ENCODE measurements around the gene UBA1. TPM values are rescaled to one million over a fixed set of nuclear protein-coding genes. Genes with fewer than 3 reads are reported as not detected.
"Not testable (repeated sequence)": the region's sequence is repeated elsewhere in the genome, so short reads cannot be mapped to it uniquely, and the experiment has no call there.

UBA1 gene
- total RNA-seq, 4 donors from 2014 or later = 126 to 238 (median 153) TPM

DNA sequence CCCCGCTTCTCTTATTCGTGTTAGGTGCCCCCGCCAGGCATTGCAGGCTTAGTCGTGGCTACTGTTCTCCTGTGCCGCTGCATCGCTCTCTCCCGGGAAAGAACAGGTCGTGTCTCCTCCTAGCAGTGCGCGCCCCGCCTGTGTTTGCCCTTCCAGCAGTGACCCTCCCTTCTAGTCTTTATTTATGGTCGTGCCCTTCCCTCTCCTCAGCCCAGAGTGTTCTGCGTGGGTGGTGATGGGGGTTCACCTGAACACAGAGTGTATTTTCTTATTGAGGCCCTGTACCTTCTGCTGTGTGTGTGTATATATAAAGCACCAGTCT, 54.3 kb downstream of the UBA1 start:
- Histone ChIP-seq H3K27ac (no peak overlapping the region), H3K4me1 (no peaks in the 10 kb centered on the region), H3K36me3 (peaks cover 0 to 43% (median 6%) of the 10 kb centered on the region in 3 donors), H3K27me3 (no peaks in the 10 kb centered on the region), H3K9me3 (no peaks in the 10 kb centered on the region), H3K4me3 (no peak overlapping the region)
- no peak for TF ChIP-seq POLR2A (IDR thresholded peaks at IDR 0.05)
- TF ChIP-seq, protein P1, sequence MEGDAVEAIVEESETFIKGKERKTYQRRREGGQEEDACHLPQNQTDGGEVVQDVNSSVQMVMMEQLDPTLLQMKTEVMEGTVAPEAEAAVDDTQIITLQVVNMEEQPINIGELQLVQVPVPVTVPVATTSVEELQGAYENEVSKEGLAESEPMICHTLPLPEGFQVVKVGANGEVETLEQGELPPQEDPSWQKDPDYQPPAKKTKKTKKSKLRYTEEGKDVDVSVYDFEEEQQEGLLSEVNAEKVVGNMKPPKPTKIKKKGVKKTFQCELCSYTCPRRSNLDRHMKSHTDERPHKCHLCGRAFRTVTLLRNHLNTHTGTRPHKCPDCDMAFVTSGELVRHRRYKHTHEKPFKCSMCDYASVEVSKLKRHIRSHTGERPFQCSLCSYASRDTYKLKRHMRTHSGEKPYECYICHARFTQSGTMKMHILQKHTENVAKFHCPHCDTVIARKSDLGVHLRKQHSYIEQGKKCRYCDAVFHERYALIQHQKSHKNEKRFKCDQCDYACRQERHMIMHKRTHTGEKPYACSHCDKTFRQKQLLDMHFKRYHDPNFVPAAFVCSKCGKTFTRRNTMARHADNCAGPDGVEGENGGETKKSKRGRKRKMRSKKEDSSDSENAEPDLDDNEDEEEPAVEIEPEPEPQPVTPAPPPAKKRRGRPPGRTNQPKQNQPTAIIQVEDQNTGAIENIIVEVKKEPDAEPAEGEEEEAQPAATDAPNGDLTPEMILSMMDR (IDR thresholded peaks at IDR 0.05) = no peak
- DNase-seq = no peak
- WGBS, 2 donors = 76 to 81% methylated on average over 10 to 13 of the region's 13 CpGs
- intact Hi-C loops (cut with DNase I) = no loop called here

DNA sequence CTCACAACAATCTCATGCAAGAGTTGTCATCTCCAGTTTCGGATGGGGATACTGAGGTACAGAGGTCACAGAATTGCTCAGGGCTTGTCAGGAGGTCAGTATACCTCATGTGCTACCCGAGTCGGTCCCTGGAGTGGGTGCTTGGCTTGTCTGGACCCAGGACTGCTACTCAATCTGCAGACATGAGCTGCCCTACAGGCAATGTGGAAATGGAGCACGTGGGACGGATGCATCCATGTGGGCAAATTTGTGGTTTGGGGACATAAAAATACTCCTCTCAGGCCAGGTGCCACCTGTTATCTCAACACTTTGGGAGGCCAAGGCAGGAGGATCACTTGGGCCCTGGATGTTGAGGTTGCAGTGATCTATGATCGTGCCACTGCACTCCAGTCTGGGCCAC, 54.9 kb downstream of the UBA1 start:
- DNase-seq = no peak
- H3K36me3 ChIP-seq = peaks cover 0 to 37% (median 6%) of the 10 kb centered on the region in 3 donors
- H3K27ac ChIP-seq = no peak overlapping the region
- H3K9me3 ChIP-seq = no peaks in the 10 kb centered on the region
- no peak overlapping the region for H3K4me3 ChIP-seq
- intact Hi-C loops (cut with DNase I) = no loop called here
- no peaks in the 10 kb centered on the region for H3K27me3 ChIP-seq
- H3K4me1 ChIP-seq = no peaks in the 10 kb centered on the region
- WGBS, 2 donors = 43% methylated on average over 2 of the region's 6 CpGs; no CpG with 5 or more reads in 1 of the 2 donors
- TF ChIP-seq, protein P1 (IDR thresholded peaks at IDR 0.05) = no peak
- no peak for TF ChIP-seq POLR2A (IDR thresholded peaks at IDR 0.05)

DNA sequence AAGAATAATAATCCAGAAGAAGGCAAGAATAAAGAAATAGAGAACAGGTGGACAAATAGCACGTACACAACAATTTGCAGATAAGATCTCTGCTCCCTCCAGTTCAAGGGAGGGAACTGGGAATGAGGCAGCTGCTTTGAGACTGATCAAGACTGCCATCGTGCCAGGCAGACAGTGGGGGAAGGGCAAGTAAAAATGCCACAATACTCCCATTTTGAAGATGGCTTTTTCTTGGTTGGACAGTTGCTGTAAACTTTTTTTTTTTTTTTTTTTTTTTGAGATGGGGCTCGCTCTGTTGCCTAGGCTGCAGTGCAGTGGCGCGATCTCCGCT, 56.4 kb downstream of the UBA1 start:
- Histone ChIP-seq H3K9me3 (no peaks in the 10 kb centered on the region), H3K4me1 (no peaks in the 10 kb centered on the region), H3K27me3 (no peaks in the 10 kb centered on the region), H3K36me3 (peaks cover 0 to 23% (median 5%) of the 10 kb centered on the region in 3 donors), H3K27ac (no peak overlapping the region), H3K4me3 (no peak overlapping the region)
- no peak for TF ChIP-seq POLR2A (IDR thresholded peaks at IDR 0.05)
- TF ChIP-seq, protein P1 (IDR thresholded peaks at IDR 0.05) = no peak
- intact Hi-C loops (cut with DNase I) = no loop called here
- no peak for DNase-seq
- WGBS, 2 donors = 62 to 86% methylated on average over 2 to 6 of the region's 6 CpGs

DNA sequence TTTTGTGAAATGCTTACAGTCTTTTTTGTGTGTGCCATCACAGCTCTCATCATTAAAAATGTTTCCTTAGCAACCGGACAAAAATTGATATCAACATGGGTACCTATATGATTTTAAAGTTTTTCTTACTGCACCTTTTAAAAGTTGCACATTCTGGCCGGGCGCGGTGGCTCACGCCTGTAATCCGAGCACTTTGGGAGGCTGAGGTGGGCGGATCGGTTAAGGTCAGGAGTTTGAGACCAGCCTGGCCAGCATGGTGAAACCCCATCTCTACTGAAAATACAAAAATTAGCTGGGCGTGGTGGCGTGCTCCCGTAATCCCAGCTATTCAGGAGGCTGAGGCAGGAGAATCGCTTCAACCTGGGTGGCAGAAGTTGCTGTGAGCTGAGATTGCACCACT, 64.0 kb downstream of the UBA1 start:
- H3K36me3 ChIP-seq; H3K4me3 ChIP-seq; intact Hi-C loops (cut with DNase I); H3K27ac ChIP-seq; H3K9me3 ChIP-seq; DNase-seq; H3K4me1 ChIP-seq; H3K27me3 ChIP-seq: not testable (repeated sequence)
- WGBS, 2 donors = 90 to 96% methylated on average over 3 to 11 of the region's 12 CpGs

Other genes with a start within 250 kb of the UBA1 start
- gene RGN, start 115.4 kb upstream of the UBA1 start, total RNA-seq = 1 to 10 TPM in 1 of 4 donors, under 1 TPM in 2, not detected in 1; 0.44 to 3.8 (median 0.75) TPM
- 10 to 100 TPM; 41.4 to 74.6 (median 59.8) TPM for gene NDUFB11, start 49.1 kb upstream of the UBA1 start, total RNA-seq
- 10 to 100 TPM; 28.1 to 35.6 (median 28.6) TPM for gene RBM10, start 48.6 kb upstream of the UBA1 start, total RNA-seq
- 100 to 1,000 TPM in 2 of 4 donors, 10 to 100 TPM in 2; 78.1 to 115 (median 99.4) TPM for gene CDK16, start 24.9 kb downstream of the UBA1 start, total RNA-seq
- gene USP11, start 39.2 kb downstream of the UBA1 start, total RNA-seq = 10 to 100 TPM in 3 of 4 donors, 1 to 10 TPM in 1; 6.6 to 26.9 (median 21.3) TPM
- under 1 TPM in 2 of 4 donors, not detected in 2; 0.19 to 0.35 TPM for gene ZNF157, start 176.7 kb downstream of the UBA1 start, total RNA-seq